Renal cortex interstitium (tissue), 11 donors: ENCODE results near the gene ZC3H12D. TPM values are rescaled to one million over a fixed set of nuclear protein-coding genes. Genes with fewer than 3 reads are reported as not detected.
"Not testable (repeated sequence)": the region's sequence is repeated elsewhere in the genome, so short reads cannot be mapped to it uniquely, and the experiment has no call there.

Source experiments
- DNase-seq, 11 donors: peaks; one replicate each; pipeline ENCODE4 v3.0.0-alpha.2; 2013; ENCODE audit warnings: low read depth in 9 of 11, low spot score in 4 of 11; ENCODE audit errors: extremely low read depth in 1 of 11
- polyA plus RNA-seq, 3 donors: library from polyadenylated mRNA; unstranded; fragments of 120-200 nt; gene quantifications; one replicate each; pipeline ENCODE4 v1.2.1, GENCODE V29; 2013; ENCODE audit not compliant: insufficient read length in 3 of 3

Gene ZC3H12D
- polyA plus RNA-seq, 3 donors = 0.29 to 0.62 (median 0.51) TPM

DNA sequence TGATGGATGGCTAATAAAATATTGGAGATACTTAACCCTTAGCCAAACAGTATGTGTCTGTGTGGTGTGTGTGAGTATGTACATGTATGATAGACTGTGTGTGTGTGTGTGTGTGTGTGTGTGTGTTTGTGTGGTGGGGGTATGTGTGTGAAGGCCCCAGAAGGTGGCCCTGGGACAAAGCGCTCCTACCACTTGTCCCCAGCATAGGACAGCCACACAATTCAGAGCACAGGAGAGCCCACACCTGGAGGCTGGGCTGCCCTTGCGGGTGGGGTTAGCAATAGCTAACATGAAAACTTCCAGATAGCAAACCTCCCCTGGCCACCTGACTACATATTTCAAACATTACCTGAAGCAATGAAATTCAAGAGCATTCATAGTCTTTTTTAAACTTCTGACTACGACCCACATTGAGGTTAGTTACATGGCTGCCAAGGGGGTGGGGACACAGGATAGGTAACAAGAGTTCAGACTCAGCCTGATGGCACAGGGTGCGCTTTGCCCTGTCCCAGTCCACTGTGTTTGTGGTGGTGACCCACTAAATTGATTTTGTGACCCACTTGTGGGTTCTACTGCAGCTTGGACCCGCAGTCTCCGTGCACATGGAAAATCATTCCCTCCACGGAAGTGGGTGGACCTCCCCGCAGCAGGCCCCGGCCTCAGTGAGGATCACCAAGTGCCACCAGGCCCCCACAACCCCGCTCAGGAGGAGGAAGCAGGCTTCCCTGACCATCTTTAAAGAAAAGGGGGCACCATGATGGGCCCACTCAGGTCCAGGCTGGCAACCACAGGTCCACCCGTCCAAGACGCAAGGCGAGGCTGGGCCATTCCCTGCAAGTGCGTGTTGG, 34.8 kb downstream of the ZC3H12D start:
- no peak for DNase-seq

- no peak for DNase-seq
Observed at GRCh38 chr6:149448821-149449453, 35.9 kb downstream of the ZC3H12D start.

- DNase-seq = no peak
Observed at GRCh38 chr6:149446791-149447376, 37.9 kb downstream of the ZC3H12D start.

GRCh38 chr6:149445573-149445972, 39.2 kb downstream of the ZC3H12D start:
- no peak for DNase-seq

- no peak for DNase-seq
Observed at GRCh38 chr6:149445095-149445466, 39.7 kb downstream of the ZC3H12D start.

DNA sequence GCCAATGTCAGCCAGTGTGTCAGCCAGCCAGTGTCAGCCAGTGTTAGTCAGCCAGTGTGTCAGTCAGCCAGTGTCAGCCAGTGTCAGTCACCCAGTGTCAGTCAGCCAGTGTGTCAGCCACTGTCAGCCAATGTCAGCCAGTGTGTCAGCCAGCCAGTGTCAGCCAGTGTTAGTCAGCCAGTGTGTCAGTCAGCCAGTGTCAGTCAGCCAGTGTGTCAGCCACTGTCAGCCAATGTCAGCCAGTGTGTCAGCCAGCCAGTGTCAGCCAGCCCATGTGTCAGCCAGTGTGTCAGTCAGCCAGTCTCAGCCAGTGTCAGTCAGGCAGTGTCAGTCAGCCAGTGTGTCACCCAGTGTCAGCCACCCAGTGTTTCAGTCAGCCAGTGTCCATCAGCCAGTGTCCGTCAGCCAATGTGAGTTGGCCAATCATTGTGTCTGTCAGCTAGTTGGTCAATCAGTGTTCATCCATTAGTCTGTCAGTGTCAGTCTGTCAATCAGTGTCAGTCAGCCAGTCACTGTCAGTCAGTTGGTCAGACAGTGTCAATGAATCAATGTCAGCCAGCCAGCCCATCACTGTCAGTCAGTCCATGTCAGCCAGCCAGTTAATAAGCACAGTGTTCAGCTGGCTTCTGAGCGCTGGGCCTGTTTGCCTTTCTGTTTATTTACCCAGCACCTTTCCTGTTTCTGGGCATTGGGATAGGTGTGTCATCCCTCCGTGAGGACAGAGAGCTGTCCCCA, 40.3 kb downstream of the ZC3H12D start:
- DNase-seq = not testable (repeated sequence)

- no peak for DNase-seq
Observed at GRCh38 chr6:149443411-149444181, 41.2 kb downstream of the ZC3H12D start.

DNA sequence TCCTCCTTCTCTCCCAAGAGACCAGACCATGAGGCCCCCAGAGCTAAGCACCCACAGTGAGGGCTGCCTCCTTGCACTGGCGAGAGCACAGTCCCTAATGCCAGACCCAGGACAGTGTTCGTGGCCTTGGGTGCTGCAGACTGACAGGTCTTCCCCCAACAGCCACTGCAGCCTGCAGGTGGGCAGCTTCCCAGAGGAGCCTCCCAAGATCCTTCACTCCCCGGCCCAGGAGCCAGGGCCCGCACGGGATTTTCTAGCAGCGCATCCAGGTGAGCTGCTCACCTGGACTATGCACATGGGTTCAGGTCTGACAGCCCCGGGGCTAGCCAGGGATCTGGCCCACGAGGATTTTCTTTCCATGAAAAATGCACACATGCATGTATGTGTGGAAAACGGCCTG, 43.1 kb downstream of the ZC3H12D start:
- no peak for DNase-seq

- DNase-seq = no peak
Observed at GRCh38 chr6:149440735-149441671, 43.8 kb downstream of the ZC3H12D start.

- DNase-seq = no peak
Observed at GRCh38 chr6:149439626-149440025, 45.2 kb downstream of the ZC3H12D start.

DNA sequence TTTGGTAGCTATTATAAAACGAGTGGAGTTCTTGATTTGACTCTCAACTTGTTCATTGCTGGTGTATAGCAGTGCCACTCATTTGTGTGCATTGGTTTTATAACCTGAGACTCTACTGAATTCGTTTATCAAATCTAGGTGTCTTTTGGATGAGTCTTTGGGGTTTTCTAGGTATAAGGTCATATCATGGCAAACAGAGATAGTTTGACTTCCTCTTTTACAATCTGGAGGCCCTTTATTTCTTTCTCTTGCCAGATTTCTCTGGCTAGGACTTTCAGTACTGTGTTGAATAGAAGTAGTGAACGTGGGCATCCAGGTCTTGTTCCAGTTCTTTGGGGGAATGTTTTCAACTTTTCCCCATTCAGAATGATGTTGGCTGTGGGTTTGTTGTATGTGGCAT, 46.0 kb downstream of the ZC3H12D start:
- DNase-seq = no peak

- DNase-seq = no peak
Observed at GRCh38 chr6:149437212-149437611, 47.6 kb downstream of the ZC3H12D start.

DNA sequence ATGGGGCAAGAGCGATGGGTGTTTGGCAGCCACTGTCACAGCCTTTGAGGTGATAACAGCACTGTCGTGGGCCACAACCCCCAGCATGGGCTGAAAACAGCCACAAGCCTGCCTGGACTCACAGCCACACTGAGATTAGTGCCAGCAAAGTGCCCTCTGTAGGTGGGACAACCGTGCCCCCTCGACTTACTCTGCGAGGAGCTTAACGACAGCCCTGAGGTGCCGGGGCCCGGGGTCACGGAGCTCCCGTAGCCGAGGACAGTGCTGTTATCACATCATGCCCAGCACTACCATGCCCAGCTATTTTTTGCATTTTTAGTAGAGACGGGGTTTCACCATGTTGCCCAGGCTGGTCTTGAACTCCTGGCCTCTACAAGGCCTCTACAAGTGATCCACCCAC, 48.2 kb downstream of the ZC3H12D start:
- no peak for DNase-seq

DNA sequence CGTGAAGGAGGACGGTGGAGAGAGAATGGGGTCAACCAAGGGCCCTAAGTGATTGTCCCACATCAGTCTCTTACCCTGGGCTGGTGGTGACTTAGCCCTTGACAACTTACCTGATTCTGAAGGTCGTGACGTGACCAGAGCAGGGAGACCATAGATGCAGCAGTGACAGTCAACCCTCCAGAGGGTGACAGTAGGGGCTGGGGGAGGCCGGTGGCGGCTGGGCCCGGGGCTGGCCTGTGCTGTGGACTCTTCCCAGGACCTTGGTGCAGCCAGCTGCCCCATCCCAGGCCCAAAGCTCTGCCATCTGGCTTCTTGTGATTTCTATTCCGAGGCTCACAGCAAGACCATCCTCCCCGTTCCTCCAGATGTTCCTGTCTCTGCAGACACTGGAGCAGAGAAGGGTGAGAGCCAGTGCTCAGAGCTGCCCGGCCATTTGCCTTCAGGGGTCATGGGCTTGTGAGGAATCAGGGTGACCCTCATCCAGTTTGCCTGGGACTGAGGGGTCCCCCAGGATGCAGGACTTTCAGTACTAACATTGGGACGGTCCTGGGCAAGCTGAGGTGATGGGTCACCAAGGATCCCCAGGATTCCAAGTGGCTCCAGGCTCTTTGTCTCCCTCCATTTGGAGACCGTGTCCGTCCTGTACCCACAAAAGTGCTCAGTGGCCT, 48.8 kb downstream of the ZC3H12D start:
- no peak for DNase-seq

DNA sequence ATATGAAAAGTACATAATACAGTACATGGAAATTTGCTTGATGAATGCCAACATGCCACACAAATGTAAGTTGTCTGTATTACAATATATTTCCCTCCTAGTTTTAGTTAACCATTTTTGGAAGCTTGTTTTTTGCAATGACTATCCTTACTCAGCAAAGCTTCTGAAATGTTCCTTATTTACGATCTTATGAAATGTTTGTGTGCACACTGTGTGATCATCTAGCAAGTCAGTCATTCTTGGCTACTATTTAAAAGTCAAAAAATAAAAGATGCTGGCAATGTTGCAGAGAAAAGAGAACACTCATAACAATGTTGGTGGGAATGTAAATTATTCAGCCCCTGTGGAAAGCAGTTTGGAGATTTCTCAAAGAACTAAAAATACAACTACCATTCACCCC, 50.9 kb downstream of the ZC3H12D start:
- DNase-seq = no peak

GRCh38 chr6:149433405-149433804, 51.4 kb downstream of the ZC3H12D start:
- no peak for DNase-seq
